Right lobe of liver (tissue), 6 donors: ENCODE results near the gene PRLH. TPM values are rescaled to one million over a fixed set of nuclear protein-coding genes. Genes with fewer than 3 reads are reported as not detected.

Experiments used
- ATAC-seq, 4 donors: fragments of 200-7000 bp; cut with Tn5 transposase; one replicate each; pipeline ENCODE4 v1.9.1; 2020; ENCODE audit warnings: mild to moderate bottlenecking in 4 of 4, moderate library complexity in 4 of 4
- DNase-seq, 3 donors: peaks; one replicate each; pipeline ENCODE4 v3.0.0-alpha.2; 2020
- H3K27ac ChIP-seq, 3 donors: fragments of 200-600 bp; one replicate each; pipeline ENCODE4 v1.8.0; 2022
- H3K27me3 ChIP-seq, 2 donors: fragments of 200-600 bp; one replicate each; pipeline ENCODE4 v1.8.0; 2022
- H3K36me3 ChIP-seq, 4 donors: fragments of 200-600 bp; sonication (generic) in 1 of 4; one replicate each; pipeline versions ENCODE4 v1.5.1 to v1.8.0; 2017 to 2022; ENCODE audit warnings: control low read depth in 1 of 4
- H3K4me1 ChIP-seq, 4 donors: fragments of 200-600 bp; sonication (generic) in 1 of 4; one replicate each; pipeline versions ENCODE4 v1.5.1 to v1.8.0; 2017 to 2022; ENCODE audit warnings: control low read depth in 1 of 4
- H3K4me3 ChIP-seq, 3 donors: fragments of 200-600 bp; one replicate each; pipeline ENCODE4 v1.8.0; 2022
- H3K9me3 ChIP-seq, 4 donors: fragments of 200-600 bp; sonication (generic) in 1 of 4; one replicate each; pipeline versions ENCODE4 v1.5.1 to v1.8.0; 2017 to 2022; ENCODE audit warnings: control low read depth in 1 of 4
- POLR2A ChIP-seq: fragments of 450-650 bp; IDR thresholded peaks from one replicate; pipeline ENCODE4 v1.6.1; 2017; ENCODE audit warnings: antibody characterized with exemption, mild to moderate bottlenecking
- WGBS: methylation state at CpG from one replicate; pipeline ENCODE4 v1.1.6; 2018; ENCODE audit warnings: low coverage, low lambda C conversion rate; ENCODE audit not compliant: insufficient coverage; ENCODE audit errors: missing lambda C conversion rate; 5-methylcytosine and 5-hydroxymethylcytosine counted together
- intact Hi-C, 2 donors: fragments of 100-400 bp; cut with DNase I; formaldehyde crosslinking; loops; one replicate each; pipeline versions ENCODE4 v1.11.2 to v1.14.1; 2022
- total RNA-seq, 6 experiments: library from RNA; depleted of rRNA in 2 of 6; stranded (reverse); fragments of >200 nt in 2 of 6; fragmentation: NEBNext Ultra II Directional in 3 of 6; extraction: Animal tissue kit (Norgen Biotek cat#: 25700) in 3 of 6; gene quantifications; one replicate each; pipeline versions ENCODE4 v1.1.0 to v1.2.4, GENCODE V29; 2016 to 2023
- TF ChIP-seq, protein P1 (sequence below), 4 donors: fragments of 200-600 bp in 3 of 4; fragments of 450-650 bp in 1 of 4; IDR thresholded peaks; one replicate each; pipeline versions ENCODE4 v1.5.1 to v1.8.0; 2016 to 2022; ENCODE audit warnings: antibody characterized with exemption in 4 of 4, mild to moderate bottlenecking in 2 of 4
- donor health status: DM: no; HTN: yes; CAD: no.
- donor health status: DM: no; HTN: no; CAD: no.
- donor health status: DM: no; HTN: no; CAD: no.
- donor health status: DM: no; HTN: yes; CAD: no.
- donor health status: DM: no; HTN: yes; CAD: no.

The PRLH gene
- total RNA-seq, 6 experiments from 2014 or later, result not detected

DNA sequence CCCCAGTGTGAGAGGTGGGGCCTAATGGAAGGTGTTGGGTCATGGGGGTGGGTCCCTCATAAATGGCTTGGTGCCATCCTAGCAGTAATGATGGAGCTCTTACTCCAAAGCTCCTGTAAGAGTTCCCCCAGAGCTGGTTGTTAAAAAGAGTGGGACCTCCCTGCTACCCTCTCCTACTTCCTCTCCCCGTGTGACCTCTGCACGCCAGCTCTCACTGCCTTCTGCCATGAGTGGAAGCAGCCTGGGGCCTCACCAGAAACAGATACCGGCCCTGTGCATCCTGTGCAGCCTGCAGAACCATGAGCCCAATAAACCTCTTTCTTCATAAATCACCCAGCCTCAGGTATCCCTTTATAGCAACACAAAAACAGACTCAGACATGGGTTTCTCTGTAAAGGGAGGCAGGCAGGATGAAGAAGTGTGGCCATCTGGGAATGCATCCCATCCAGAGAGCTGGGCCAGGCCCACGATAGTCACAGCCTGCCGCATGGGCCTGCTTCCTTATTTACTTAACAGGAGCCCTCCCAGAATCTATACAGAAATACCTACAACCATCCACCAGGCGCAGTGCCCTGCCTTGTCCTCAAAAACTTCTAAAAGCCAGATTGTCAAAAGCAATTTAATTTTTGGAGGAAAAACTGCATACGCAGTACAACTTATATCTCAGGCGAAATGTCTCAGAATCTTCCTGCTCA lies 7.5 kb downstream of the PRLH start:
- Histone ChIP-seq H3K36me3 (peaks cover 0 to 19% (median 7%) of the 10 kb centered on the region in 4 donors), H3K4me1 (peaks cover 0 to 20% (median 6%) of the 10 kb centered on the region in 4 donors), H3K27ac (peak overlapping the region in 1 of 3 donors; percentile 86), H3K27me3 (no peaks in the 10 kb centered on the region), H3K4me3 (no peak overlapping the region), H3K9me3 (no peaks in the 10 kb centered on the region)
- peak in 2 of 3 donors; percentile 21 to 51 for DNase-seq
- TF ChIP-seq, protein P1, sequence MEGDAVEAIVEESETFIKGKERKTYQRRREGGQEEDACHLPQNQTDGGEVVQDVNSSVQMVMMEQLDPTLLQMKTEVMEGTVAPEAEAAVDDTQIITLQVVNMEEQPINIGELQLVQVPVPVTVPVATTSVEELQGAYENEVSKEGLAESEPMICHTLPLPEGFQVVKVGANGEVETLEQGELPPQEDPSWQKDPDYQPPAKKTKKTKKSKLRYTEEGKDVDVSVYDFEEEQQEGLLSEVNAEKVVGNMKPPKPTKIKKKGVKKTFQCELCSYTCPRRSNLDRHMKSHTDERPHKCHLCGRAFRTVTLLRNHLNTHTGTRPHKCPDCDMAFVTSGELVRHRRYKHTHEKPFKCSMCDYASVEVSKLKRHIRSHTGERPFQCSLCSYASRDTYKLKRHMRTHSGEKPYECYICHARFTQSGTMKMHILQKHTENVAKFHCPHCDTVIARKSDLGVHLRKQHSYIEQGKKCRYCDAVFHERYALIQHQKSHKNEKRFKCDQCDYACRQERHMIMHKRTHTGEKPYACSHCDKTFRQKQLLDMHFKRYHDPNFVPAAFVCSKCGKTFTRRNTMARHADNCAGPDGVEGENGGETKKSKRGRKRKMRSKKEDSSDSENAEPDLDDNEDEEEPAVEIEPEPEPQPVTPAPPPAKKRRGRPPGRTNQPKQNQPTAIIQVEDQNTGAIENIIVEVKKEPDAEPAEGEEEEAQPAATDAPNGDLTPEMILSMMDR (IDR thresholded peaks at IDR 0.05), result no peak
- TF ChIP-seq POLR2A, result no peak
- ATAC-seq, result peak in 2 of 4 donors; percentile 4 to 41
- whole genome bisulfite sequencing, result 76% methylated on average over 6 of the region's 8 CpGs
- intact Hi-C loops, result loop anchor here in 1 of 2 donors (5.0 kb wide), 1 partner anchor 62 kb away; no protein-coding TSS in a partner anchor

DNA sequence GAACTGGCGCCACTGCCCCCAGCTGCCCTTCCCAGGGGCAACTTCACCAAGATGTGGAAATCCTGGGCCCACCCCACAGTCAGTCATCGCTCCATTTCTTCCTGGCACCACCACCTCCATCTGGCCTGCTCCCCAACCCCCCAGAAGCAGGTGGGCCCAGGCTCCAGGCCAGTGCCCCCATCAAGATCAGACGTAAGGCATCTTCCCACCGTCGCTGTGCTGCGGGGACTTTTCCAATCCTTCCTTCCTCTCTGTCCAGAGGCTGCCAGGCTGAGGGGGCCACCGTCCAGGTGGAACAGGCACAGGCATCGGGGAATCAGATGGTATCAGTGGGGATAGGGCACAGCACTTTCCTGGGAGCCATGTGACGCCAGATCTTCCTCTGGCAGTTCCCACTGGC lies 8.1 kb downstream of the PRLH start:
- Histone ChIP-seq H3K36me3 (peaks cover 0 to 25% (median 7%) of the 10 kb centered on the region in 4 donors), H3K27me3 (no peaks in the 10 kb centered on the region), H3K27ac (peak overlapping the region in 1 of 3 donors; percentile 86), H3K9me3 (no peaks in the 10 kb centered on the region), H3K4me1 (peaks cover 0 to 20% (median 6%) of the 10 kb centered on the region in 4 donors), H3K4me3 (no peak overlapping the region)
- WGBS, result 92% methylated on average over 7 of the region's 9 CpGs
- DNase-seq (peak in 2 of 3 donors; percentile 16 to 51), ATAC-seq (no peak)
- intact Hi-C loops, result loop anchor here in 1 of 2 donors (5.0 kb wide), 1 partner anchor 62 kb away; no protein-coding TSS in a partner anchor
- TF ChIP-seq, protein P1 (IDR thresholded peaks at IDR 0.05), result no peak
- TF ChIP-seq POLR2A, result no peak

DNA sequence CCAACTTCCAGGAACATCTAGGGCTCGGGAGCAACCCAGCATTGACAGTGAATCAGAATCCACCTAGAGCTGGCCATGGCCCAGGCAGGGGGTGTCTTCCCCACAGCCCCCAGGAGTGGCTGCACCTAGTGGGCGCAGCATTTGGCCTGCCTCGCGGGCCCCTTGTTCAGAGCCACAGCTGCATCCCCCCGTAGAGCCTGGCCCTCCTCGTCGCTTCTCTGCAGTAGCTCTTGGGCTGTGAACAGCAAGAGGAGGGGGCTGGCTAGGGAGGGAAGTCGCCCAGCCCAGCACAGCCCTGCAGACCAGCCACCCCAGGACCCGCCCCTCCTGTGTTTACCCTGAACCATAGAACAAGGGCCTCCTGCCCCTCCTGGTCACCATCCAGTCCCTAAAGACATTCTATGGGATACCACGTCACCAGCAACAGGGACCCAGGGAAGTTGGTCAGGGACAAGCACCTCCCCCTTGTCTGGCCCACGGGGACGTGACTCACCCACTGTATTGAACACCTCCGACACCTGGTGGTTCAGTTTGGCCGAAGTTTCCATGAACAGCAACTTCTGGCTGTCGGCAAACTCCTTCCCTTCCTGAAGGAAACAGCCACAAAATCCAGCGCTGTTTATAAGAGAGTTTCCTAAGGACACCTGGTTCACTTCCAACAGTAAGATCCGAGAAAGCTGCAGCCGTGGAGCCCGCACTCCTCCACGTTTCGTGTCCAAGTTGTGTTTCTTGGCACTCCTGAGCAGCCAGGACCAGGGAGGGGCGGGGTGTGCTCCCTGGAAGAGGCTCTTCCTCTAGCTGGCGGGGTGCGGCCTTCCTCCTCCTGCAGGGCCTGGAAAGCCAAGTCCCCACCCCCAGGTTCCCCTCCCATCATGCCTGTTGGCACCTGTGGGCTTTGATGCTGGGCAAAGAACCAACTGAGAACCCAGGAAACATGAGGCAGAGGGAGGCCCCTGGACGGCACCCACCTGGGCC lies 8.8 kb downstream of the PRLH start:
- TF ChIP-seq, protein P1 (IDR thresholded peaks at IDR 0.05), result no peak
- TF ChIP-seq POLR2A, result no peak
- Histone ChIP-seq H3K27me3 (no peaks in the 10 kb centered on the region), H3K9me3 (no peaks in the 10 kb centered on the region), H3K4me1 (peaks cover 0 to 20% (median 6%) of the 10 kb centered on the region in 4 donors), H3K27ac (no peak overlapping the region), H3K4me3 (no peak overlapping the region), H3K36me3 (peaks cover 0 to 32% (median 10%) of the 10 kb centered on the region in 4 donors)
- WGBS, result 72% methylated on average over 12 of the region's 25 CpGs
- ATAC-seq (peak in 1 of 4 donors; percentile 33), DNase-seq (peak in 2 of 3 donors; percentile 44 to 57)
- intact Hi-C loops, result loop anchor here in 1 of 2 donors (5.0 kb wide), 1 partner anchor 63 kb away; no protein-coding TSS in a partner anchor
